ENCODE results near the gene SPAG17. TPM values are rescaled to one million over a fixed set of nuclear protein-coding genes. Genes with fewer than 3 reads are reported as not detected.

Gene SPAG17
- total RNA-seq, 1 donor from 2014 or later, result 1.9 TPM

DNA sequence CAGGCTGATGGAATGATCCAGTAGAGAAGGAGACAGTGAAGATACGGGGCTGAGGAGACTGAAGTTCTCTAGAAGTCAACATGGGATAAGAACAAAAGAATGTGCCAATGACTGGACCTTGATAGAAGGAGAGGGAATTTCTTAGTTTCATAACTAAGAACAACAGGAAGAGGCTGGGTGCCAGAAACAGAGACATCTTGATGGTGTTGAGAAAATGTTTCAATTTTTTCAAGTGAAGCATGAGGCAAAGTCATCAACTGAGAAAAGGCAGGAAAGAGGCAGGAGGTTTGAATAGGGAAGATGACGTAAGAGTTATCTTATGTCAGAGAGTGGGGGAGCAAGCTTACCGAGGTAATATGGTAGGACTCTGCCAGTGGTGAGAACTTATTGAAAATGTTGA is 80.1 kb downstream of the SPAG17 start:
- TF ChIP-seq, protein P1, sequence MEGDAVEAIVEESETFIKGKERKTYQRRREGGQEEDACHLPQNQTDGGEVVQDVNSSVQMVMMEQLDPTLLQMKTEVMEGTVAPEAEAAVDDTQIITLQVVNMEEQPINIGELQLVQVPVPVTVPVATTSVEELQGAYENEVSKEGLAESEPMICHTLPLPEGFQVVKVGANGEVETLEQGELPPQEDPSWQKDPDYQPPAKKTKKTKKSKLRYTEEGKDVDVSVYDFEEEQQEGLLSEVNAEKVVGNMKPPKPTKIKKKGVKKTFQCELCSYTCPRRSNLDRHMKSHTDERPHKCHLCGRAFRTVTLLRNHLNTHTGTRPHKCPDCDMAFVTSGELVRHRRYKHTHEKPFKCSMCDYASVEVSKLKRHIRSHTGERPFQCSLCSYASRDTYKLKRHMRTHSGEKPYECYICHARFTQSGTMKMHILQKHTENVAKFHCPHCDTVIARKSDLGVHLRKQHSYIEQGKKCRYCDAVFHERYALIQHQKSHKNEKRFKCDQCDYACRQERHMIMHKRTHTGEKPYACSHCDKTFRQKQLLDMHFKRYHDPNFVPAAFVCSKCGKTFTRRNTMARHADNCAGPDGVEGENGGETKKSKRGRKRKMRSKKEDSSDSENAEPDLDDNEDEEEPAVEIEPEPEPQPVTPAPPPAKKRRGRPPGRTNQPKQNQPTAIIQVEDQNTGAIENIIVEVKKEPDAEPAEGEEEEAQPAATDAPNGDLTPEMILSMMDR (IDR thresholded peaks at IDR 0.05; ENCODE audit: insufficient read depth, low read depth, low read length), result no peak
- TF ChIP-seq EZH2 (IDR thresholded peaks at IDR 0.05; ENCODE audit: insufficient read depth, low read length), result no peak
- H4K20me1 ChIP-seq (ENCODE audit: insufficient read depth, low read length), result no peaks in the 10 kb centered on the region
- H3K79me2 ChIP-seq (ENCODE audit: insufficient read depth, low read length), result no peaks in the 10 kb centered on the region
- DNase-seq (ENCODE audit: low read depth), result no peak
- H2AFZ ChIP-seq (ENCODE audit: low read depth, low read length), result no peak overlapping the region
- Mint-ChIP-seq H3K9me3 (ENCODE audit: unreplicated experiment) (peaks cover 2% of the 10 kb centered on the region), H3K27ac (ENCODE audit: unreplicated experiment) (no peak overlapping the region), H3K36me3 (ENCODE audit: low read depth, unreplicated experiment) (no peaks in the 10 kb centered on the region), H3K27me3 (ENCODE audit: low read depth, unreplicated experiment) (peaks cover 2% of the 10 kb centered on the region), H3K4me1 (ENCODE audit: low read depth, unreplicated experiment) (no peaks in the 10 kb centered on the region), H3K4me3 (ENCODE audit: unreplicated experiment) (no peak overlapping the region)
- no peak overlapping the region for H3K4me3 ChIP-seq (ENCODE audit: insufficient read depth, low read depth, low read length)
- peaks cover 2% of the 10 kb centered on the region for H3K27me3 ChIP-seq (ENCODE audit: insufficient read depth, low read length)
- no peaks in the 10 kb centered on the region for H3K9me3 ChIP-seq (ENCODE audit: insufficient read depth, low read depth, low read length)
- H3K4me2 ChIP-seq (ENCODE audit: low read length), result no peak overlapping the region
- no peak overlapping the region for H3K27ac ChIP-seq (ENCODE audit: low read depth, low read length)
- H3K9ac ChIP-seq (ENCODE audit: low read length), result no peak overlapping the region
- H3K36me3 ChIP-seq (ENCODE audit: insufficient read depth, low read length), result no peaks in the 10 kb centered on the region
- peak; percentile 69 for FAIRE-seq
- H3K4me1 ChIP-seq (ENCODE audit: insufficient read depth, low read length), result no peaks in the 10 kb centered on the region

DNA sequence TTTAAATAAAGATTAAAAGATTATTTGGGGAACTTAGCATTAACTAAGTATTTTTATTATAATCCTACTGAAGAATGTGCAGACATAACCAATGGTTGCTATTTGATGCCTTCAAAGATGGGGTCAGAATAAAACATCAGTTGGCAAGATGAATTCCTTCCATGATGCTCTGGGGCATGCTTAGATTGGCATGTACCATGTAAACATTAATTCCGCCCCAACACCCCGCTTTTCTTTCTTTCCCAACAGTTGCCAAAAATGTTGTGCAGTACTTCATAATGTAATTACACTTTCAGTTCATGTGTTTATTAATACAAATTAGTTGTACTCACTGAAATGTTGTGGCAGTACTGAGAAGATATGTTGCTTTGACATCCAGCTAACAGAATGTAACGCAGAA is 82.6 kb downstream of the SPAG17 start:
- FAIRE-seq, result peak; percentile 23
- Histone ChIP-seq H3K4me1 (ENCODE audit: insufficient read depth, low read length) (no peaks in the 10 kb centered on the region), H3K79me2 (ENCODE audit: insufficient read depth, low read length) (no peaks in the 10 kb centered on the region), H3K4me2 (ENCODE audit: low read length) (no peak overlapping the region), H3K36me3 (ENCODE audit: insufficient read depth, low read length) (no peaks in the 10 kb centered on the region), H3K27ac (ENCODE audit: low read depth, low read length) (no peak overlapping the region), H4K20me1 (ENCODE audit: insufficient read depth, low read length) (no peaks in the 10 kb centered on the region), H3K4me3 (ENCODE audit: insufficient read depth, low read depth, low read length) (no peak overlapping the region), H3K9ac (ENCODE audit: low read length) (no peak overlapping the region), H3K27me3 (ENCODE audit: insufficient read depth, low read length) (peaks cover 2% of the 10 kb centered on the region), H2AFZ (ENCODE audit: low read depth, low read length) (no peak overlapping the region), H3K9me3 (ENCODE audit: insufficient read depth, low read depth, low read length) (no peaks in the 10 kb centered on the region)
- TF ChIP-seq, protein P1 (IDR thresholded peaks at IDR 0.05; ENCODE audit: insufficient read depth, low read depth, low read length), result no peak
- no peak for TF ChIP-seq EZH2 (IDR thresholded peaks at IDR 0.05; ENCODE audit: insufficient read depth, low read length)
- H3K9me3 Mint-ChIP-seq (ENCODE audit: unreplicated experiment), result peaks cover 2% of the 10 kb centered on the region
- no peaks in the 10 kb centered on the region for H3K36me3 Mint-ChIP-seq (ENCODE audit: low read depth, unreplicated experiment)
- DNase-seq (ENCODE audit: low read depth), result no peak
- no peak overlapping the region for H3K4me3 Mint-ChIP-seq (ENCODE audit: unreplicated experiment)
- H3K4me1 Mint-ChIP-seq (ENCODE audit: low read depth, unreplicated experiment), result peaks cover 3% of the 10 kb centered on the region
- H3K27ac Mint-ChIP-seq (ENCODE audit: unreplicated experiment), result no peak overlapping the region
- H3K27me3 Mint-ChIP-seq (ENCODE audit: low read depth, unreplicated experiment), result no peaks in the 10 kb centered on the region

DNA sequence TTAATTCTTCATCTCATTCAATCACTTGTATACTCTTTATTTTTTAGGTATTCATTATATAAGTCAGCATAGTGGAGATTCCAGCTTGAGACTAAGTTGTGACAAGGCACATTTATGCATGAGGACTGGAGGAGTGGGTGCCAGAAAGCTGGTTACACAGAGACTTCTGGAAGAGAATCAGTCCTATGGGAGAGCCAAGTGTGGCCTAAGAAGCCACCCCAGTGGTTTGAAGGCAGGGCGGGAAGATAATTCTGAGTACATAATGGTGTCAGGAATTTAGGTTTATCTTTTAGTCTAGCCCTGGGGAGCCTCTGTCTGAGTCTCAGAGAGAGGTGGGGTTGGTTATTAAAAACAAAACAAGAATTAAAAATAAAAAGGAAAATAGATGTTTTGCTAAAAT is 83.0 kb downstream of the SPAG17 start:
- no peaks in the 10 kb centered on the region for H3K36me3 Mint-ChIP-seq (ENCODE audit: low read depth, unreplicated experiment)
- H3K27ac Mint-ChIP-seq (ENCODE audit: unreplicated experiment), result no peak overlapping the region
- Histone ChIP-seq H3K4me3 (ENCODE audit: insufficient read depth, low read depth, low read length) (no peak overlapping the region), H3K27ac (ENCODE audit: low read depth, low read length) (no peak overlapping the region), H2AFZ (ENCODE audit: low read depth, low read length) (no peak overlapping the region), H3K9ac (ENCODE audit: low read length) (no peak overlapping the region), H3K4me1 (ENCODE audit: insufficient read depth, low read length) (no peaks in the 10 kb centered on the region), H3K9me3 (ENCODE audit: insufficient read depth, low read depth, low read length) (no peaks in the 10 kb centered on the region), H3K36me3 (ENCODE audit: insufficient read depth, low read length) (no peaks in the 10 kb centered on the region), H3K79me2 (ENCODE audit: insufficient read depth, low read length) (no peaks in the 10 kb centered on the region), H3K4me2 (ENCODE audit: low read length) (no peak overlapping the region), H4K20me1 (ENCODE audit: insufficient read depth, low read length) (no peaks in the 10 kb centered on the region), H3K27me3 (ENCODE audit: insufficient read depth, low read length) (peaks cover under 1% of the 10 kb centered on the region)
- FAIRE-seq (no peak), DNase-seq (ENCODE audit: low read depth) (peak; percentile 16)
- no peak overlapping the region for H3K4me3 Mint-ChIP-seq (ENCODE audit: unreplicated experiment)
- H3K27me3 Mint-ChIP-seq (ENCODE audit: low read depth, unreplicated experiment), result no peaks in the 10 kb centered on the region
- H3K9me3 Mint-ChIP-seq (ENCODE audit: unreplicated experiment), result no peaks in the 10 kb centered on the region
- H3K4me1 Mint-ChIP-seq (ENCODE audit: low read depth, unreplicated experiment), result peaks cover 5% of the 10 kb centered on the region
- TF ChIP-seq, protein P1 (IDR thresholded peaks at IDR 0.05; ENCODE audit: insufficient read depth, low read depth, low read length), result no peak
- TF ChIP-seq EZH2 (IDR thresholded peaks at IDR 0.05; ENCODE audit: insufficient read depth, low read length), result no peak

Measured in astrocyte (in vitro differentiated cells and primary cell).